Tibial nerve (tissue), 4 donors: ENCODE data around the gene DOK3. TPM values are rescaled to one million over a fixed set of nuclear protein-coding genes. Genes with fewer than 3 reads are reported as not detected.
A peak's percentile ranks its signal among the peaks of the same experiment; 100 is the strongest.

Experiments used
- DNase-seq, 2 donors: peaks; one replicate each; pipeline ENCODE4 v3.0.0-alpha.2; 2019; ENCODE audit warnings: low spot score in 2 of 2
- H3K27ac ChIP-seq, 4 donors: fragments of 200-600 bp; sonication (generic) in 3 of 4; one replicate each; pipeline ENCODE4 v1.5.1; 2017 to 2019; ENCODE audit warnings: mild to moderate bottlenecking in 1 of 4
- H3K27me3 ChIP-seq, 2 donors: fragments of 200-600 bp; sonication (generic) in 1 of 2; one replicate each; pipeline versions ENCODE4 v1.5.1 to v1.6.0; 2017 to 2019
- H3K36me3 ChIP-seq, 3 donors: fragments of 200-600 bp; sonication (generic); one replicate each; pipeline ENCODE4 v1.5.1; 2018 to 2019
- H3K4me1 ChIP-seq, 4 donors: fragments of 200-600 bp; sonication (generic) in 3 of 4; one replicate each; pipeline ENCODE4 v1.5.1; 2017 to 2019
- H3K4me3 ChIP-seq, 4 donors: fragments of 200-600 bp; sonication (generic) in 3 of 4; one replicate each; pipeline ENCODE4 v1.5.1; 2017 to 2019; ENCODE audit warnings: mild to moderate bottlenecking in 1 of 4, moderate library complexity in 1 of 4
- H3K9me3 ChIP-seq, 4 donors: fragments of 200-600 bp; sonication (generic) in 3 of 4; one replicate each; pipeline ENCODE4 v1.5.1; 2017 to 2019
- CTCF ChIP-seq, 5 experiments: fragments of 200-600 bp in 3 of 5; fragments of 450-650 bp in 2 of 5; sonication (generic) in 3 of 5; IDR thresholded peaks; one replicate each; pipeline ENCODE4 v1.5.1; 2016 to 2019; ENCODE audit warnings: antibody characterized with exemption in 5 of 5, mild to moderate bottlenecking in 3 of 5, moderate library complexity in 2 of 5
- EP300 ChIP-seq, 2 donors: sonication (generic); formaldehyde crosslinking; IDR thresholded peaks; one replicate each; pipeline ENCODE4 v1.6.1; 2017; ENCODE audit warnings: antibody characterized with exemption in 2 of 2, mild to moderate bottlenecking in 1 of 2
- POLR2A ChIP-seq, 2 donors: fragments of 450-650 bp; IDR thresholded peaks; one replicate each; pipeline ENCODE4 v1.6.1; 2017; ENCODE audit warnings: antibody characterized with exemption in 2 of 2, mild to moderate bottlenecking in 2 of 2, moderate library complexity in 2 of 2
- WGBS, 2 donors: methylation state at CpG; one replicate each; pipeline ENCODE4 v1.1.5; 2018; 5-methylcytosine and 5-hydroxymethylcytosine counted together
- total RNA-seq, 4 donors: library from RNA; depleted of rRNA; stranded (reverse); fragments of >200 nt; gene quantifications; one replicate each; pipeline ENCODE4 v1.1.0, GENCODE V29; 2016

DOK3 gene
- total RNA-seq, 4 donors from 2014 or later, result 7.8 to 20.1 (median 11.5) TPM

GRCh38 chr5:177491983-177492746 is 17.5 kb downstream of the DOK3 start:
- H3K27ac ChIP-seq, result peak overlapping the region in 2 of 4 donors; percentile 93 to 97
- no peak overlapping the region for H3K4me3 ChIP-seq
- 86 to 90% methylated on average over 39 to 50 of the region's 54 CpGs for WGBS, 2 donors
- DNase-seq, result no peak
- TF ChIP-seq EP300 (IDR thresholded peaks at IDR 0.05) (no peak), POLR2A (IDR thresholded peaks at IDR 0.05) (no peak), CTCF (IDR thresholded peaks at IDR 0.05) (no peak)
- H3K9me3 ChIP-seq, result no peaks in the 10 kb centered on the region
- H3K4me1 ChIP-seq, result peaks cover 0 to 78% (median 39%) of the 10 kb centered on the region in 4 donors
- H3K27me3 ChIP-seq, result no peaks in the 10 kb centered on the region
- H3K36me3 ChIP-seq, result peaks cover 0 to 54% (median 0%) of the 10 kb centered on the region in 3 donors

- no peaks in the 10 kb centered on the region for H3K9me3 ChIP-seq
- H3K27me3 ChIP-seq, result no peaks in the 10 kb centered on the region
- peak overlapping the region in 3 of 4 donors; percentile 34 to 93 (median 48) for H3K27ac ChIP-seq
- no peak for DNase-seq
- 58 to 62% methylated on average over 23 to 43 of the region's 43 CpGs for WGBS, 2 donors
- H3K4me3 ChIP-seq, result no peak overlapping the region
- H3K4me1 ChIP-seq, result peaks cover 0 to 76% (median 35%) of the 10 kb centered on the region in 4 donors
- no peak for TF ChIP-seq EP300 (IDR thresholded peaks at IDR 0.05)
- TF ChIP-seq POLR2A (IDR thresholded peaks at IDR 0.05), result no peak
- TF ChIP-seq CTCF (IDR thresholded peaks at IDR 0.05), result peak; percentile 45 to 86 (median 73)
- peaks cover 0 to 59% (median 0%) of the 10 kb centered on the region in 3 donors for H3K36me3 ChIP-seq
Observed at GRCh38 chr5:177491429-177491945, 18.1 kb downstream of the DOK3 start.

- Histone ChIP-seq H3K36me3 (peaks cover 0 to 64% (median 0%) of the 10 kb centered on the region in 3 donors), H3K4me1 (peaks cover 0 to 71% (median 30%) of the 10 kb centered on the region in 4 donors), H3K27ac (peak overlapping the region in 3 of 4 donors; percentile 34 to 93 (median 65)), H3K4me3 (no peak overlapping the region), H3K9me3 (no peaks in the 10 kb centered on the region), H3K27me3 (no peaks in the 10 kb centered on the region)
- no peak for DNase-seq
- TF ChIP-seq EP300 (IDR thresholded peaks at IDR 0.05) (no peak), CTCF (IDR thresholded peaks at IDR 0.05) (no peak), POLR2A (IDR thresholded peaks at IDR 0.05) (no peak)
- WGBS, 2 donors, result 85 to 89% methylated on average over 16 of the region's 16 CpGs
Observed at GRCh38 chr5:177490992-177491391, 18.6 kb downstream of the DOK3 start.

- no peak for DNase-seq
- H3K27ac ChIP-seq, result peak overlapping the region in 2 of 4 donors; percentile 65 to 93
- peaks cover 0 to 69% (median 0%) of the 10 kb centered on the region in 3 donors for H3K36me3 ChIP-seq
- 60 to 77% methylated on average over 15 of the region's 15 CpGs for WGBS, 2 donors
- no peaks in the 10 kb centered on the region for H3K9me3 ChIP-seq
- H3K4me3 ChIP-seq, result no peak overlapping the region
- H3K4me1 ChIP-seq, result peaks cover 0 to 66% (median 25%) of the 10 kb centered on the region in 4 donors
- no peaks in the 10 kb centered on the region for H3K27me3 ChIP-seq
- no peak for TF ChIP-seq POLR2A (IDR thresholded peaks at IDR 0.05)
Observed at GRCh38 chr5:177490311-177490991, 19.2 kb downstream of the DOK3 start.

GRCh38 chr5:177489119-177489716 is 20.4 kb downstream of the DOK3 start:
- no peaks in the 10 kb centered on the region for H3K27me3 ChIP-seq
- H3K4me3 ChIP-seq, result no peak overlapping the region
- H3K36me3 ChIP-seq, result peaks cover 0 to 81% (median 0%) of the 10 kb centered on the region in 3 donors
- no peak for DNase-seq
- H3K27ac ChIP-seq, result peak overlapping the region in 3 of 4 donors; percentile 10 to 93 (median 65)
- TF ChIP-seq EP300 (IDR thresholded peaks at IDR 0.05) (no peak), CTCF (IDR thresholded peaks at IDR 0.05) (peak in 1 of 5 experiments; percentile 7)
- 56 to 61% methylated on average over 15 to 25 of the region's 26 CpGs for WGBS, 2 donors
- H3K4me1 ChIP-seq, result peaks cover 0 to 66% (median 13%) of the 10 kb centered on the region in 4 donors
- H3K9me3 ChIP-seq, result no peaks in the 10 kb centered on the region
